HepG2 (cell line): ENCODE results near the gene NAT14. TPM values are rescaled to one million over a fixed set of nuclear protein-coding genes. Genes with fewer than 3 reads are reported as not detected.
A peak's percentile ranks its signal among the peaks of the same experiment; 100 is the strongest.

Source experiments
- HNRNPLL ChIP-seq: fragments of 200-400 bp; formaldehyde crosslinking; IDR thresholded peaks from 2 replicates; pipeline ENCODE4 v1.6.1; 2017; ENCODE audit warnings: mild to moderate bottlenecking, low read depth, low read length; ENCODE audit not compliant: poor library complexity, severe bottlenecking
- KDM5B ChIP-seq: sonication (generic); formaldehyde crosslinking; IDR thresholded peaks from 2 replicates; pipeline ENCODE4 v1.4.0; 2020; ENCODE audit warnings: missing genetic modification reagents, mild to moderate bottlenecking, borderline replicate concordance
- MTA1 ChIP-seq: sonication (generic); formaldehyde crosslinking; IDR thresholded peaks from 2 replicates; pipeline ENCODE4 v1.4.0; 2020; ENCODE audit warnings: missing genetic modification reagents, mild to moderate bottlenecking, borderline replicate concordance
- MXD4 ChIP-seq: IDR thresholded peaks from 2 replicates; pipeline ENCODE4 v1.6.1; 2016; ENCODE audit warnings: mild to moderate bottlenecking, missing biosample characterization, missing genetic modification reagents
- NRL ChIP-seq: sonication (generic); formaldehyde crosslinking; IDR thresholded peaks from 2 replicates; pipeline ENCODE4 v1.5.0; 2020; ENCODE audit warnings: missing genetic modification reagents, mild to moderate bottlenecking, moderate library complexity, borderline replicate concordance
- SETDB1 ChIP-seq: sonication (generic); formaldehyde crosslinking; IDR thresholded peaks from 2 replicates; pipeline ENCODE4 v1.5.1; 2020; ENCODE audit warnings: missing genetic modification reagents, mild to moderate bottlenecking, borderline replicate concordance
- SMYD3 ChIP-seq: sonication (generic); formaldehyde crosslinking; IDR thresholded peaks from 2 replicates; pipeline ENCODE4 v1.8.1; 2023; ENCODE audit warnings: mild to moderate bottlenecking, missing genetic modification reagents
- TARDBP ChIP-seq: sonication (generic); formaldehyde crosslinking; IDR thresholded peaks from 2 replicates; pipeline ENCODE4 v1.8.0; 2022; ENCODE audit warnings: mild to moderate bottlenecking, missing genetic modification reagents
- ZFP37 ChIP-seq: sonication (generic); formaldehyde crosslinking; IDR thresholded peaks from 2 replicates; pipeline ENCODE4 v1.4.0; 2020; ENCODE audit warnings: missing genetic modification reagents, borderline replicate concordance
- ZMYM3 ChIP-seq: sonication (generic); formaldehyde crosslinking; IDR thresholded peaks from 2 replicates; pipeline ENCODE4 v1.5.1; 2020; ENCODE audit warnings: mild to moderate bottlenecking, missing genetic modification reagents
- ZNF207 ChIP-seq: fragments of 450-650 bp; IDR thresholded peaks from 2 replicates; pipeline ENCODE4 v1.6.1; 2016; ENCODE audit warnings: antibody characterized with exemption, borderline replicate concordance
- ZNF333 ChIP-seq: sonication (generic); formaldehyde crosslinking; IDR thresholded peaks from 2 replicates; pipeline ENCODE4 v1.4.0; 2020; ENCODE audit warnings: mild to moderate bottlenecking, missing genetic modification reagents, borderline replicate concordance
- ZNF567 ChIP-seq: sonication (generic); formaldehyde crosslinking; IDR thresholded peaks from 2 replicates; pipeline ENCODE4 v1.8.1; 2023; ENCODE audit warnings: mild to moderate bottlenecking, missing genetic modification reagents, borderline replicate concordance
- ZNF616 ChIP-seq: sonication (generic); formaldehyde crosslinking; IDR thresholded peaks from 2 replicates; pipeline ENCODE4 v1.5.0; 2020; ENCODE audit warnings: low read depth, mild to moderate bottlenecking, missing genetic modification reagents
- ZSCAN12 ChIP-seq: sonication (generic); formaldehyde crosslinking; IDR thresholded peaks from 2 replicates; pipeline ENCODE4 v1.9.0; 2021; ENCODE audit warnings: mild to moderate bottlenecking, missing genetic modification reagents
- polyA plus RNA-seq, 8 experiments: library from polyadenylated mRNA; depleted of rRNA in 3 of 8; stranded (reverse) in 7 of 8; unstranded in 1 of 8; fragments of >200 nt; fragmentation: Illumina TruSeq in 4 of 8; extraction: Trizol in 4 of 8; gene quantifications; 2 replicates each; pipeline versions ENCODE4 v1.2.1 to v1.2.3, GENCODE V29; 2011 to 2016; ENCODE audit warnings: low read depth in 4 of 8, missing spikeins in 1 of 8, mixed read lengths in 1 of 8; ENCODE audit not compliant: insufficient read depth in 1 of 8
- total RNA-seq, 5 experiments: library from RNA; depleted of rRNA; stranded (reverse); fragments of >200 nt; fragmentation: Illumina TruSeq; extraction: Trizol; gene quantifications; 2 replicates each; pipeline ENCODE4 v1.2.3, GENCODE V29; 2016; ENCODE audit warnings: low read depth in 1 of 5
- TF ChIP-seq, protein P1 (sequence below): sonication (generic); formaldehyde crosslinking; IDR thresholded peaks from 2 replicates; pipeline ENCODE4 v1.4.0; 2020; ENCODE audit warnings: missing genetic modification reagents, mild to moderate bottlenecking, borderline replicate concordance
- TF ChIP-seq, protein P2 (sequence below): IDR thresholded peaks from 2 replicates; pipeline ENCODE4 v1.6.1; 2016; ENCODE audit warnings: mild to moderate bottlenecking, missing biosample characterization, missing genetic modification reagents
- TF ChIP-seq, protein P3 (sequence below), 2 experiments: sonication (generic) in 1 of 2; formaldehyde crosslinking in 1 of 2; IDR thresholded peaks; 2 replicates each; pipeline versions ENCODE4 v1.6.1 to v1.9.0; 2014 to 2022; ENCODE audit warnings: antibody characterized with exemption in 1 of 2, borderline replicate concordance in 1 of 2, inconsistent platforms in 1 of 2, low read depth in 1 of 2, missing genetic modification reagents in 1 of 2
- TF ChIP-seq, protein P4 (sequence below): sonication (generic); formaldehyde crosslinking; IDR thresholded peaks from 2 replicates; pipeline ENCODE4 v1.8.0; 2022; ENCODE audit warnings: mild to moderate bottlenecking, missing genetic modification reagents; ENCODE audit not compliant: insufficient replicate concordance

NAT14 gene
- total and polyA plus RNA-seq, 2 of the 13 experiments (the other 11 are each of a cell fraction or from before 2014, with no cell fraction given) = 20.7 to 22.3 TPM

DNA sequence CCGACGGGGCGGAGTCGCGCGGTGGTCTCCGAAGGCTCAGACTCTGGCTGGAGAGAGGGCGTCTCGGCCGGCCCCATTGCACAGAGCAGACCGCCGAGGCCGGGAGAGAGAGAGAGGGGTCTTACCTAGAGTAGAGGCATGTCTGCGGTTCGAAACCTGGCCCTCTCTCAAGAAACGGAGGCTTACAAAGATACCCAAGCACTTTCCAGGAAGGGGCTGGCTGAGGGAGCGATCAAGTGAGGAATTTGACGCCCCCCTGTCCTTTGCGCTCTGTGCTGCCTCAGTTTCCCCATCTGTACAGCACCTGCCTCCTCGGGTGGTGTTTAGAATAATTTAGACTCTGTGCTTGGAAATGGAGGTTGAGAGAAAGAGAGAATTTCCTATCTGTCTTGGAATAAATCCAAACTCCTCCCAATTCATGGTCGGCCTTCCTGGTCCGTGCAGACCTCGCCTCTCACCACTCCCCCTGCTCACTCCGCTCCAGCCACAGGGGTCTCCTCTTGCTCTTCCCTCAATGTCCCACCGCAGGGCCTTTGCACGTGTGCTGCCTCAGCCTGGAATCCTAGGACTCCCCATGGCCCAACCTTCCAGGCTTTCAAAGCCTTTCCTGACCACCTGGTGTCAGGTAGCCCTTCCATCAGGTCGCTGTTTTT lies 22.9 kb upstream of the NAT14 start (continued):
- peak; percentile 2; the same call in 1 of the 2 replicates for TF ChIP-seq MXD4 (CRISPR knock-in tag)
- 0 out of 2 replicates have a peak, but pooled peaks have one; percentile 16 for TF ChIP-seq ZFP37
- TF ChIP-seq TARDBP = 0 out of 2 replicates have a peak, but pooled peaks have one; percentile 36
- TF ChIP-seq ZNF567 (CRISPR knock-in tag) = no peak
- TF ChIP-seq, protein P1, sequence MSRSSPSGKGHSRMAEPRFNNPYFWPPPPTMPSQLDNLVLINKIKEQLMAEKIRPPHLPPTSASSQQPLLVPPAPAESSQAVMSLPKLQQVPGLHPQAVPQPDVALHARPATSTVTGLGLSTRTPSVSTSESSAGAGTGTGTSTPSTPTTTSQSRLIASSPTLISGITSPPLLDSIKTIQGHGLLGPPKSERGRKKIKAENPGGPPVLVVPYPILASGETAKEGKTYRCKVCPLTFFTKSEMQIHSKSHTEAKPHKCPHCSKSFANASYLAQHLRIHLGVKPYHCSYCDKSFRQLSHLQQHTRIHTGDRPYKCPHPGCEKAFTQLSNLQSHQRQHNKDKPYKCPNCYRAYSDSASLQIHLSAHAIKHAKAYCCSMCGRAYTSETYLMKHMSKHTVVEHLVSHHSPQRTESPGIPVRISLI = no peak
- TF ChIP-seq SMYD3 (CRISPR knock-in tag) = 0 out of 2 replicates have a peak, but pooled peaks have one; percentile 28
- TF ChIP-seq ZMYM3 (CRISPR knock-in tag) = peak; percentile 47
- 0 out of 2 replicates have a peak, but pooled peaks have one; percentile 22 for TF ChIP-seq ZNF333 (CRISPR knock-in tag)
- TF ChIP-seq, protein P2, sequence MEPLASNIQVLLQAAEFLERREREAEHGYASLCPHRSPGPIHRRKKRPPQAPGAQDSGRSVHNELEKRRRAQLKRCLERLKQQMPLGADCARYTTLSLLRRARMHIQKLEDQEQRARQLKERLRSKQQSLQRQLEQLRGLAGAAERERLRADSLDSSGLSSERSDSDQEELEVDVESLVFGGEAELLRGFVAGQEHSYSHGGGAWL (CRISPR knock-in tag) = peak; percentile 8; the same call in 1 of the 2 replicates
- TF ChIP-seq, protein P3, sequence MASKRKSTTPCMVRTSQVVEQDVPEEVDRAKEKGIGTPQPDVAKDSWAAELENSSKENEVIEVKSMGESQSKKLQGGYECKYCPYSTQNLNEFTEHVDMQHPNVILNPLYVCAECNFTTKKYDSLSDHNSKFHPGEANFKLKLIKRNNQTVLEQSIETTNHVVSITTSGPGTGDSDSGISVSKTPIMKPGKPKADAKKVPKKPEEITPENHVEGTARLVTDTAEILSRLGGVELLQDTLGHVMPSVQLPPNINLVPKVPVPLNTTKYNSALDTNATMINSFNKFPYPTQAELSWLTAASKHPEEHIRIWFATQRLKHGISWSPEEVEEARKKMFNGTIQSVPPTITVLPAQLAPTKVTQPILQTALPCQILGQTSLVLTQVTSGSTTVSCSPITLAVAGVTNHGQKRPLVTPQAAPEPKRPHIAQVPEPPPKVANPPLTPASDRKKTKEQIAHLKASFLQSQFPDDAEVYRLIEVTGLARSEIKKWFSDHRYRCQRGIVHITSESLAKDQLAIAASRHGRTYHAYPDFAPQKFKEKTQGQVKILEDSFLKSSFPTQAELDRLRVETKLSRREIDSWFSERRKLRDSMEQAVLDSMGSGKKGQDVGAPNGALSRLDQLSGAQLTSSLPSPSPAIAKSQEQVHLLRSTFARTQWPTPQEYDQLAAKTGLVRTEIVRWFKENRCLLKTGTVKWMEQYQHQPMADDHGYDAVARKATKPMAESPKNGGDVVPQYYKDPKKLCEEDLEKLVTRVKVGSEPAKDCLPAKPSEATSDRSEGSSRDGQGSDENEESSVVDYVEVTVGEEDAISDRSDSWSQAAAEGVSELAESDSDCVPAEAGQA (IDR thresholded peaks at IDR 0.05; ENCODE audit: low read depth) = no peak
- TF ChIP-seq, protein P3 (CRISPR knock-in tag; IDR thresholded peaks at IDR 0.05; ENCODE audit: borderline replicate concordance) = no peak
- no peak for TF ChIP-seq KDM5B (CRISPR knock-in tag)
- 0 out of 2 replicates have a peak, but pooled peaks have one; percentile 32 for TF ChIP-seq MTA1 (CRISPR knock-in tag)
- no peak for TF ChIP-seq ZNF207
- TF ChIP-seq HNRNPLL = no peak
- TF ChIP-seq NRL (CRISPR knock-in tag) = peak; percentile 79
- TF ChIP-seq, protein P4, sequence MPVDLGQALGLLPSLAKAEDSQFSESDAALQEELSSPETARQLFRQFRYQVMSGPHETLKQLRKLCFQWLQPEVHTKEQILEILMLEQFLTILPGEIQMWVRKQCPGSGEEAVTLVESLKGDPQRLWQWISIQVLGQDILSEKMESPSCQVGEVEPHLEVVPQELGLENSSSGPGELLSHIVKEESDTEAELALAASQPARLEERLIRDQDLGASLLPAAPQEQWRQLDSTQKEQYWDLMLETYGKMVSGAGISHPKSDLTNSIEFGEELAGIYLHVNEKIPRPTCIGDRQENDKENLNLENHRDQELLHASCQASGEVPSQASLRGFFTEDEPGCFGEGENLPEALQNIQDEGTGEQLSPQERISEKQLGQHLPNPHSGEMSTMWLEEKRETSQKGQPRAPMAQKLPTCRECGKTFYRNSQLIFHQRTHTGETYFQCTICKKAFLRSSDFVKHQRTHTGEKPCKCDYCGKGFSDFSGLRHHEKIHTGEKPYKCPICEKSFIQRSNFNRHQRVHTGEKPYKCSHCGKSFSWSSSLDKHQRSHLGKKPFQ = peak; percentile 55
- no peak for TF ChIP-seq SETDB1 (CRISPR knock-in tag)
- TF ChIP-seq ZNF616 = no peak
- TF ChIP-seq ZSCAN12 (CRISPR knock-in tag) = no peak
